PC-3 (cell line): Measurements from ENCODE around the gene CACNA1B. TPM values are rescaled to one million over a fixed set of nuclear protein-coding genes. Genes with fewer than 3 reads are reported as not detected.

Experiments used
- ATAC-seq: fragments of 200-7000 bp; cut with Tn5 transposase; 2 replicates; pipeline ENCODE4 v1.9.1; 2020; ENCODE audit warnings: mild to moderate bottlenecking, moderate library complexity
- BruUV-seq: library from RNA; stranded (reverse); fragments of 400-500 nt; replicated peaks from 2 replicates; lab custom pipeline; 2021; lab: Mats Ljungman, UMichigan
- CTCF ChIA-PET: fragments of 300-600 bp; sonication (Branson Sonifier 250); formaldehyde crosslinking; loops from one replicate; lab custom pipeline; 2022; ENCODE audit warnings: antibody characterized with exemption; lab: Charles Lee
- POLR2A ChIA-PET: fragments of 300-600 bp; sonication (Branson Sonifier 250); formaldehyde crosslinking; loops from one replicate; lab custom pipeline; 2022; ENCODE audit warnings: antibody characterized with exemption; ENCODE audit not compliant: unreplicated experiment; lab: Charles Lee
- DNase-seq: peaks from one replicate; pipeline ENCODE4 v3.0.0-alpha.2; 2015
- H2AFZ ChIP-seq: fragments of 300-600 bp; sonication (generic); 2 replicates; pipeline ENCODE4 v1.6.0; 2016; ENCODE audit warnings: antibody characterized with exemption, low read length
- H3F3A ChIP-seq: fragments of 300-600 bp; sonication (generic); one replicate; pipeline ENCODE4 v1.6.0; 2017; ENCODE audit warnings: antibody characterized with exemption, low read length, control low read depth, mild to moderate bottlenecking; ENCODE audit not compliant: unreplicated experiment
- H3K27ac ChIP-seq: fragments of 300-600 bp; sonication (generic); 2 replicates; pipeline ENCODE4 v1.5.1; 2016; ENCODE audit warnings: mild to moderate bottlenecking, low read length
- H3K27me3 ChIP-seq: fragments of 300-600 bp; sonication (generic); 2 replicates; pipeline ENCODE4 v1.6.1; 2016; ENCODE audit warnings: low read length, mixed read lengths
- H3K36me3 ChIP-seq: fragments of 300-600 bp; sonication (generic); 2 replicates; pipeline ENCODE4 v1.6.1; 2016; ENCODE audit warnings: low read depth, mixed run types, low read length, mixed read lengths
- H3K4me1 ChIP-seq: fragments of 300-600 bp; sonication (generic); 2 replicates; pipeline ENCODE4 v1.5.1; 2016; ENCODE audit warnings: low read length; ENCODE audit not compliant: insufficient read depth
- H3K4me2 ChIP-seq: fragments of 300-600 bp; sonication (generic); 2 replicates; pipeline ENCODE4 v1.6.0; 2016; ENCODE audit warnings: low read length
- H3K4me3 ChIP-seq: fragments of 300-600 bp; sonication (generic); 2 replicates; pipeline ENCODE4 v1.5.1; 2016; ENCODE audit warnings: mild to moderate bottlenecking, low read length, mixed read lengths
- H3K79me2 ChIP-seq: fragments of 300-600 bp; sonication (generic); 2 replicates; pipeline ENCODE4 v1.6.1; 2017; ENCODE audit warnings: low read length, mixed read lengths
- H3K9ac ChIP-seq: fragments of 300-600 bp; sonication (generic); 2 replicates; pipeline ENCODE4 v1.6.0; 2016; ENCODE audit warnings: mild to moderate bottlenecking, low read length
- H3K9me2 ChIP-seq: fragments of 300-600 bp; sonication (generic); replicated peaks from 2 replicates; pipeline ENCODE4 v1.6.1; 2016; ENCODE audit warnings: mixed run types, low read length, mixed read lengths
- H3K9me3 ChIP-seq: fragments of 300-600 bp; sonication (generic); 2 replicates; pipeline ENCODE4 v1.6.1; 2016; ENCODE audit warnings: low read length, mixed read lengths
- H4K20me1 ChIP-seq: fragments of 300-600 bp; sonication (generic); 2 replicates; pipeline ENCODE4 v1.6.1; 2016; ENCODE audit warnings: low read length, mixed read lengths
- EZH2 ChIP-seq: fragments of 300-600 bp; sonication (generic); IDR thresholded peaks from one replicate; pipeline ENCODE4 v1.6.1; 2017; ENCODE audit warnings: antibody characterized with exemption, mild to moderate bottlenecking, low read length; ENCODE audit not compliant: unreplicated experiment
- EZH2phosphoT487 ChIP-seq: fragments of 300-600 bp; sonication (generic); IDR thresholded peaks from 2 replicates; pipeline ENCODE4 v1.6.1; 2018; ENCODE audit warnings: mild to moderate bottlenecking, antibody characterized with exemption, low read length, borderline replicate concordance
- intact Hi-C: fragments of 100-400 bp; cut with micrococcal nuclease; formaldehyde crosslinking; loops from 2 replicates; pipeline ENCODE4 v1.9.0; 2023
- total RNA-seq: library from RNA; depleted of rRNA; stranded (reverse); fragments of >200 nt; gene quantifications from 2 replicates; pipeline ENCODE4 v1.2.3, GENCODE V29; 2014
- TF ChIP-seq, protein P1 (sequence below): fragments of 300-600 bp; sonication (generic); conservative IDR thresholded peaks from 2 replicates; pipeline ENCODE4 v1.5.1; 2017; ENCODE audit warnings: antibody characterized with exemption, low read depth, mild to moderate bottlenecking, low read length

Gene CACNA1B
- total RNA-seq, 1 experiment from 2014 or later = not detected

DNA sequence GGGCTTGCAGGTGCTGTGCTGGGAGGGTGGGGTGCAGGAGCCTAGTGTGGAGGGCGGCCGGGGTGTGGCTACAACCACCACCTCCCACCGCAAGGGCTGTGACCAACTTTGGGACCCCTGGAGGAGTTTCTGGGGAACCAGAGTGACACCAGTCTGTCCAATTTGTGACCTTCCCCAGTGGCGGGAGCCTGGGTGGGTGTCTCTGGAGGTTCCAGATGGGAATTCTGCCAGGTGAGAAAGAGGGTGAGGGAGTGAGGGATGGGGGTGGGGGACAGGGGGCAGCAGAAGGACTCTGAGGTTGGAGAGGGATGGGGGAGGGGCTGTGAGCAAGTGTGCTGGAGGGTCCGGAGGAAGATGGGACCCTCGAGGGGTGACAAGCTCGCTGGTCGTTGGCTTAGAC, 4.2 kb upstream of the CACNA1B start:
- Histone ChIP-seq H3K4me2 (no peak overlapping the region), H3K36me3 (no peaks in the 10 kb centered on the region), H3K9me3 (no peaks in the 10 kb centered on the region)

DNA sequence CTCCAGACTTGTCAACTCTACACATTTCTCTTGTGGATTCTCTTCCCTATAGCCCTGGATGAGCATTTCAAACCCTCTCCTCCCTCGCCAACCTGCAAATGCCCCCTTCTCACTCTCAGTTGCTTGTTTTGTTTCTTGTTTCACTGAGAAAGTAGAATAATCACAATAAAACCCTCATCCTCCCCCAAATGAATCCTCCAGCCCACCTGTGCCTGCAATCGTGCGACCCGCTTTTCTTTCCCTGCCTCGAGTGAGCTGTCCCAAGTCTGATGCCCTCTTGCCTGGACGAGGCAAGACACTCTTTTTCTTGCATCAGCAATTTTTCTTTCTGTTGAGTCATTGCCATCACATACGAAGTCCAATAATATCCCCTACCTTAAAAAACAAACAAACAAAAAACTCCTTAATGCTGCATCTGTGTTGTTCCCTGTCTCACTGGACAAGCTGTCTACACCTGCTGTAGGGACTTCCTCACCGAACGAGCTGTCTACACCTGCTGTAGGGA, 3.7 kb upstream of the CACNA1B start:
- no peaks in the 10 kb centered on the region for H3K79me2 ChIP-seq
- H3K4me1 ChIP-seq = no peaks in the 10 kb centered on the region
- intact Hi-C loops = no loop called here
- ChIA-PET POLR2A (no interaction called here), CTCF (no interaction called here)
- no peaks in the 10 kb centered on the region for H4K20me1 ChIP-seq
- H3K9ac ChIP-seq = no peak overlapping the region
- H3K9me2 ChIP-seq = no peaks in the 10 kb centered on the region
- no peaks in the 10 kb centered on the region for H3K27me3 ChIP-seq
- no peak for ATAC-seq
- no peak for DNase-seq
- H3K4me2 ChIP-seq = no peak overlapping the region
- no peak overlapping the region for H3K4me3 ChIP-seq
- no peak overlapping the region for H3K27ac ChIP-seq
- no peaks in the 10 kb centered on the region for H3K9me3 ChIP-seq
- BruUV-seq = no TSS peak
- no peak for TF ChIP-seq EZH2
- TF ChIP-seq, protein P1, sequence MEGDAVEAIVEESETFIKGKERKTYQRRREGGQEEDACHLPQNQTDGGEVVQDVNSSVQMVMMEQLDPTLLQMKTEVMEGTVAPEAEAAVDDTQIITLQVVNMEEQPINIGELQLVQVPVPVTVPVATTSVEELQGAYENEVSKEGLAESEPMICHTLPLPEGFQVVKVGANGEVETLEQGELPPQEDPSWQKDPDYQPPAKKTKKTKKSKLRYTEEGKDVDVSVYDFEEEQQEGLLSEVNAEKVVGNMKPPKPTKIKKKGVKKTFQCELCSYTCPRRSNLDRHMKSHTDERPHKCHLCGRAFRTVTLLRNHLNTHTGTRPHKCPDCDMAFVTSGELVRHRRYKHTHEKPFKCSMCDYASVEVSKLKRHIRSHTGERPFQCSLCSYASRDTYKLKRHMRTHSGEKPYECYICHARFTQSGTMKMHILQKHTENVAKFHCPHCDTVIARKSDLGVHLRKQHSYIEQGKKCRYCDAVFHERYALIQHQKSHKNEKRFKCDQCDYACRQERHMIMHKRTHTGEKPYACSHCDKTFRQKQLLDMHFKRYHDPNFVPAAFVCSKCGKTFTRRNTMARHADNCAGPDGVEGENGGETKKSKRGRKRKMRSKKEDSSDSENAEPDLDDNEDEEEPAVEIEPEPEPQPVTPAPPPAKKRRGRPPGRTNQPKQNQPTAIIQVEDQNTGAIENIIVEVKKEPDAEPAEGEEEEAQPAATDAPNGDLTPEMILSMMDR = no peak
- H3F3A ChIP-seq = no peaks in the 10 kb centered on the region
- H3K36me3 ChIP-seq = no peaks in the 10 kb centered on the region
- H2AFZ ChIP-seq = no peak overlapping the region

More for the DNA sequence above, 4.2 kb upstream of the CACNA1B start:
- TF ChIP-seq EZH2 = no peak
- TF ChIP-seq, protein P1 = no peak
- no peak for TF ChIP-seq EZH2phosphoT487
- Histone ChIP-seq H3F3A (no peaks in the 10 kb centered on the region), H3K27ac (no peak overlapping the region), H2AFZ (no peak overlapping the region), H3K9ac (no peak overlapping the region), H4K20me1 (no peaks in the 10 kb centered on the region), H3K4me3 (no peak overlapping the region), H3K79me2 (no peaks in the 10 kb centered on the region), H3K4me1 (no peaks in the 10 kb centered on the region), H3K9me2 (no peaks in the 10 kb centered on the region), H3K27me3 (no peaks in the 10 kb centered on the region)
- ChIA-PET POLR2A (no interaction called here), CTCF (no interaction called here)
- no peak for ATAC-seq
- intact Hi-C loops = no loop called here
- DNase-seq = no peak
- BruUV-seq = no TSS peak

DNA sequence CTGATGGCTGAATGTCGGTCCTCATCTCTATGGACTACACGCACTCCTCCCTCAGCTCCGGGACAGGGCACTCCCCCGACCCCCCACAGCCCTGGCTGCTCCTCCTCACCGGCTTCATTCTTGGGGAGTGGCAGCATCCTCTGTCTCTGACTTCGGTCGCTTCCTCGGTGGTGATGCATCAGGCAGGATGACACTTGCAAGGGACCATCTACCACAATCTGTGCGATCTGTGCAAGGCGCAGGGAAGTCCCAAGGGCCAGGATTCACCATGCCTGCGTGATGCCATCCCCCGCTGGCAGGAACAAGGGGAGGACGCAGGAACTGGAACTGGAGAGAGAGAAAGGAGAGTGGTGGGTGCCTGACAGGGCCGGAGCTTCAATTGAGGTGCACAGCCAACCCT, 2.2 kb upstream of the CACNA1B start:
- no peak for ATAC-seq
- BruUV-seq = no TSS peak
- Histone ChIP-seq H3K27me3 (no peaks in the 10 kb centered on the region), H3K27ac (no peak overlapping the region), H3K36me3 (no peaks in the 10 kb centered on the region), H4K20me1 (no peaks in the 10 kb centered on the region), H3K4me2 (no peak overlapping the region), H3K4me1 (no peaks in the 10 kb centered on the region), H2AFZ (no peak overlapping the region), H3K9ac (no peak overlapping the region), H3F3A (no peaks in the 10 kb centered on the region), H3K9me2 (no peaks in the 10 kb centered on the region), H3K9me3 (no peaks in the 10 kb centered on the region), H3K4me3 (no peak overlapping the region), H3K79me2 (no peaks in the 10 kb centered on the region)
- POLR2A ChIA-PET = interaction anchor here (0.6 kb wide), 1 partner anchor 157 kb away, joined by 3 read pairs; no protein-coding TSS in a partner anchor
- CTCF ChIA-PET = no interaction called here
- intact Hi-C loops = no loop called here
- DNase-seq = no peak
- TF ChIP-seq, protein P1 = no peak
- TF ChIP-seq EZH2 = no peak
- TF ChIP-seq EZH2phosphoT487 = no peak
